HEK293 (cell line): Measurements from ENCODE around the gene MLLT10.

ENCODE experiments used
- ELK4 ChIP-seq: IDR thresholded peaks from 2 replicates; pipeline ENCODE4 v1.6.1; 2011; ENCODE audit warnings: mild to moderate bottlenecking, low read depth, low read length, borderline replicate concordance
- GLIS1 ChIP-seq: fragments of 450-650 bp; formaldehyde crosslinking; IDR thresholded peaks from 2 replicates; pipeline ENCODE4 v1.5.1; 2016; ENCODE audit warnings: missing biosample characterization, missing genetic modification characterization
- INSM2 ChIP-seq: fragments of 450-650 bp; formaldehyde crosslinking; IDR thresholded peaks from 2 replicates; pipeline ENCODE4 v1.5.1; 2016; ENCODE audit warnings: missing biosample characterization, missing genetic modification characterization
- KLF8 ChIP-seq: fragments of 450-650 bp; formaldehyde crosslinking; IDR thresholded peaks from 2 replicates; pipeline ENCODE4 v1.5.1; 2016; ENCODE audit warnings: missing biosample characterization, missing genetic modification characterization
- MYNN ChIP-seq: fragments of 450-650 bp; formaldehyde crosslinking; IDR thresholded peaks from 2 replicates; pipeline ENCODE4 v1.5.1; 2016; ENCODE audit warnings: missing biosample characterization, missing genetic modification characterization, borderline replicate concordance
- RBAK ChIP-seq: fragments of 450-650 bp; formaldehyde crosslinking; IDR thresholded peaks from 2 replicates; pipeline ENCODE4 v1.5.1; 2016; ENCODE audit warnings: missing biosample characterization, missing genetic modification characterization
- REST ChIP-seq: fragments of 450-650 bp; formaldehyde crosslinking; IDR thresholded peaks from 2 replicates; pipeline ENCODE4 v1.5.1; 2016; ENCODE audit warnings: missing biosample characterization, missing genetic modification characterization
- SP2 ChIP-seq: fragments of 450-650 bp; formaldehyde crosslinking; IDR thresholded peaks from 2 replicates; pipeline ENCODE4 v1.5.1; 2016; ENCODE audit warnings: missing biosample characterization, missing genetic modification characterization
- TCF7L2 ChIP-seq: IDR thresholded peaks from 2 replicates; pipeline ENCODE4 v1.6.1; 2011; ENCODE audit warnings: low read depth, mild to moderate bottlenecking, inconsistent platforms, low read length, moderate library complexity, borderline replicate concordance
- ZBTB1 ChIP-seq: fragments of 450-650 bp; formaldehyde crosslinking; IDR thresholded peaks from 2 replicates; pipeline ENCODE4 v1.5.1; 2016; ENCODE audit warnings: missing biosample characterization, missing genetic modification characterization
- ZBTB11 ChIP-seq: fragments of 450-650 bp; formaldehyde crosslinking; conservative IDR thresholded peaks from 2 replicates; pipeline ENCODE4 v1.5.1; 2016; ENCODE audit warnings: low read depth, missing biosample characterization, missing genetic modification characterization
- ZFHX2 ChIP-seq: fragments of 450-650 bp; formaldehyde crosslinking; conservative IDR thresholded peaks from 2 replicates; pipeline ENCODE4 v1.5.1; 2016; ENCODE audit warnings: missing biosample characterization, missing genetic modification characterization
- ZFP3 ChIP-seq: fragments of 450-650 bp; formaldehyde crosslinking; IDR thresholded peaks from 2 replicates; pipeline ENCODE4 v1.5.1; 2016; ENCODE audit warnings: low read depth, missing biosample characterization, missing genetic modification characterization
- ZIC2 ChIP-seq: fragments of 450-650 bp; formaldehyde crosslinking; IDR thresholded peaks from 2 replicates; pipeline ENCODE4 v1.5.1; 2016; ENCODE audit warnings: missing biosample characterization, missing genetic modification characterization
- ZNF175 ChIP-seq: fragments of 450-650 bp; formaldehyde crosslinking; IDR thresholded peaks from 2 replicates; pipeline ENCODE4 v1.5.1; 2016; ENCODE audit warnings: missing biosample characterization, missing genetic modification characterization
- ZNF239 ChIP-seq: fragments of 450-650 bp; formaldehyde crosslinking; IDR thresholded peaks from 2 replicates; pipeline ENCODE4 v1.5.1; 2016; ENCODE audit warnings: missing biosample characterization, missing genetic modification characterization
- ZNF24 ChIP-seq: fragments of 450-650 bp; formaldehyde crosslinking; IDR thresholded peaks from 2 replicates; pipeline ENCODE4 v1.5.1; 2016; ENCODE audit warnings: missing biosample characterization, missing genetic modification characterization
- ZNF311 ChIP-seq: fragments of 450-650 bp; formaldehyde crosslinking; IDR thresholded peaks from 2 replicates; pipeline ENCODE4 v1.5.1; 2017; ENCODE audit warnings: missing biosample characterization, missing genetic modification characterization, borderline replicate concordance
- ZNF335 ChIP-seq: fragments of 450-650 bp; formaldehyde crosslinking; conservative IDR thresholded peaks from 2 replicates; pipeline ENCODE4 v1.5.1; 2016; ENCODE audit warnings: missing biosample characterization, missing genetic modification characterization
- ZNF433 ChIP-seq: fragments of 450-650 bp; formaldehyde crosslinking; IDR thresholded peaks from 2 replicates; pipeline ENCODE4 v1.5.1; 2016; ENCODE audit warnings: missing biosample characterization, missing genetic modification characterization, low read depth
- ZNF530 ChIP-seq: fragments of 450-650 bp; formaldehyde crosslinking; IDR thresholded peaks from 2 replicates; pipeline ENCODE4 v1.5.1; 2016; ENCODE audit warnings: low read depth, missing biosample characterization, missing genetic modification characterization
- ZNF560 ChIP-seq: fragments of 450-650 bp; formaldehyde crosslinking; IDR thresholded peaks from 2 replicates; pipeline ENCODE4 v1.5.1; 2017; ENCODE audit warnings: missing biosample characterization, missing genetic modification characterization, borderline replicate concordance
- ZNF626 ChIP-seq: fragments of 450-650 bp; sonication (Bioruptor Pico); formaldehyde crosslinking; IDR thresholded peaks from 2 replicates; pipeline ENCODE4 v1.5.1; 2018; ENCODE audit warnings: missing biosample characterization, missing genetic modification characterization, inconsistent platforms
- ZNF639 ChIP-seq: fragments of 450-650 bp; formaldehyde crosslinking; IDR thresholded peaks from 2 replicates; pipeline ENCODE4 v1.5.1; 2016; ENCODE audit warnings: missing biosample characterization, missing genetic modification characterization
- ZNF677 ChIP-seq: fragments of 450-650 bp; IDR thresholded peaks from 2 replicates; pipeline ENCODE4 v1.5.0; 2018; ENCODE audit warnings: missing biosample characterization, mild to moderate bottlenecking, missing genetic modification characterization, moderate library complexity
- ZNF76 ChIP-seq: fragments of 450-650 bp; formaldehyde crosslinking; IDR thresholded peaks from 2 replicates; pipeline ENCODE4; 2016; ENCODE audit warnings: low read depth, missing biosample characterization, missing genetic modification characterization, borderline replicate concordance
- ZNF837 ChIP-seq: fragments of 450-650 bp; formaldehyde crosslinking; IDR thresholded peaks from 2 replicates; pipeline ENCODE4 v1.5.1; 2016; ENCODE audit warnings: missing biosample characterization, missing genetic modification characterization
- ZNF843 ChIP-seq: fragments of 450-650 bp; formaldehyde crosslinking; IDR thresholded peaks from 2 replicates; pipeline ENCODE4 v1.5.1; 2016; ENCODE audit warnings: missing biosample characterization, missing genetic modification characterization
- ZSCAN16 ChIP-seq: fragments of 450-650 bp; formaldehyde crosslinking; IDR thresholded peaks from 2 replicates; pipeline ENCODE4 v1.5.1; 2016; ENCODE audit warnings: missing biosample characterization, missing genetic modification characterization

The MLLT10 gene

GRCh38 chr10:21751341-21752310 is 217.6 kb downstream of the MLLT10 start (continued):
- TF ChIP-seq ZNF639 (no peak), ZBTB11 (tag by site-specific recombination) (no peak), ZNF837 (tag by site-specific recombination) (no peak), ZNF560 (tag by site-specific recombination) (no peak), REST (tag by site-specific recombination) (no peak), MYNN (tag by site-specific recombination) (no peak), ZNF677 (tag by site-specific recombination) (no peak), ZNF433 (no peak), SP2 (tag by site-specific recombination) (no peak), ZNF335 (tag by site-specific recombination) (no peak), INSM2 (tag by site-specific recombination) (0 out of 2 replicates have a peak, but pooled peaks have one; percentile 15), ELK4 (no peak), ZNF311 (tag by site-specific recombination) (no peak), ZNF626 (tag by site-specific recombination) (no peak), ZFP3 (tag by site-specific recombination) (no peak), ZFHX2 (peak; percentile 43; the same call in 1 of the 2 replicates), ZNF175 (tag by site-specific recombination) (no peak), ZNF530 (tag by site-specific recombination) (no peak), ZNF239 (no peak), ZSCAN16 (tag by site-specific recombination) (no peak), ZNF76 (no peak), RBAK (tag by site-specific recombination) (no peak), ZNF843 (peak; percentile 73), GLIS1 (tag by site-specific recombination) (peak; percentile 72), ZBTB1 (tag by site-specific recombination) (no peak), TCF7L2 (no peak), KLF8 (tag by site-specific recombination) (no peak), ZIC2 (no peak), ZNF24 (tag by site-specific recombination) (no peak)
